ENCODE data around the gene RSPH10B2. TPM values are rescaled to one million over a fixed set of nuclear protein-coding genes. Genes with fewer than 3 reads are reported as not detected.
"Not testable (repeated sequence)": the region's sequence is repeated elsewhere in the genome, so short reads cannot be mapped to it uniquely, and the experiment has no call there.

RSPH10B2 gene
- total RNA-seq, result under 1 TPM in 1 of 2 experiments, not detected in 1; 0.32 TPM

- not testable (repeated sequence) for H3K9me3 Mint-ChIP-seq, H3K4me3 Mint-ChIP-seq, H3K4me1 Mint-ChIP-seq, H3K27me3 Mint-ChIP-seq, H3K36me3 Mint-ChIP-seq, DNase-seq, H3K27ac Mint-ChIP-seq
Observed at GRCh38 chr7:6753964-6754363, at the start of gene RSPH10B2. TSS of gene RSPH10B2 (plus strand) at chr7:6754103. CDS start at chr7:6757678, 3,575 bp downstream.

GRCh38 chr7:6705959-6706665 is 47.8 kb upstream of the RSPH10B2 start:
- H3K4me3 Mint-ChIP-seq, result peak overlapping the region; percentile 88
- peaks cover 32% of the 10 kb centered on the region for H3K4me1 Mint-ChIP-seq
- peaks cover 35% of the 10 kb centered on the region for H3K9me3 Mint-ChIP-seq
- peaks cover 5% of the 10 kb centered on the region for H3K27me3 Mint-ChIP-seq
- H3K27ac Mint-ChIP-seq, result peak overlapping the region; percentile 87
- H3K36me3 Mint-ChIP-seq, result peaks cover 34% of the 10 kb centered on the region
- peak; percentile 35 for DNase-seq

DNA sequence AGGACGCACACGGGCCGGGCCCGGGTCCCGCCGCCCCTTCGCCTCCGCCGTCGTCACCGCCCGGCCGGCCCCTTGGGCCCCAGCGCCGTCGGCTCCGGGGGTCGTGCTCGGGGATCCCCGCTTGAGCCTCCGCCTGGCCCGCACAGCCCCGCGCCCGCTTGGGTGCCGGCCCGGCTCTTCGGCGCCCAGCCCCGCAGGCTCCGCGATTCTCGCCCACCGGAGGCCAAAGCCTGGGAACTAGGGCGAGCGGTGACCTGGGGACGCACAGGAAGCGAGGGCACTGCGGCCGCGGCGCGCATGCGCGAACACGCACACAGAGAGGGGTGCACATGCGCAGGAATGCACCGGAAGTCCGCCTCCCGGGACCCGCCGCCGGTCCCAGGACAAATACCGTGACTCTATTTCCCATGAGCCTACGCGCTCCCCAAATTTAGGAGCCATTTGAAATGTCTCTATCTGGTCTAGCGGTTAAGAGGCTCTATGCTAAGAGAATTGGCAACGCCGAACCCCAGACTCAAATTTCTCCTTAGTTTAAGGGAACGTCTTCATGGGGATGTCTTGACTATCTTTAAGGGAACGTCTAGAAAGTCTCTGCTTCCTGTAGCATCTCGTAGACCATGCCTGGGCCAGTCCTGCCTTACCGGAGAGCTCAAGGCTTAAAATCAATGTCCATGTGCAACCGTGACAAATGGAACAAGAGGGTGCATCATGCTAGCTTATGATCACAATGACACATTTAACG is 47.1 kb upstream of the RSPH10B2 start, which contains the start of gene ZNF12:
TSS of gene ZNF12 (minus strand) at position 282 of the 742 bp plus-strand sequence. CDS start 1,774 bp downstream, outside the sequence.
- DNase-seq, result peak; percentile 96
- Mint-ChIP-seq H3K27me3 (peaks cover 8% of the 10 kb centered on the region), H3K36me3 (peaks cover 34% of the 10 kb centered on the region), H3K27ac (peak within 1 kb of the TSS; percentile 87), H3K9me3 (peaks cover 27% of the 10 kb centered on the region), H3K4me3 (peak within 1 kb of the TSS; percentile 88), H3K4me1 (peaks cover 28% of the 10 kb centered on the region)

DNA sequence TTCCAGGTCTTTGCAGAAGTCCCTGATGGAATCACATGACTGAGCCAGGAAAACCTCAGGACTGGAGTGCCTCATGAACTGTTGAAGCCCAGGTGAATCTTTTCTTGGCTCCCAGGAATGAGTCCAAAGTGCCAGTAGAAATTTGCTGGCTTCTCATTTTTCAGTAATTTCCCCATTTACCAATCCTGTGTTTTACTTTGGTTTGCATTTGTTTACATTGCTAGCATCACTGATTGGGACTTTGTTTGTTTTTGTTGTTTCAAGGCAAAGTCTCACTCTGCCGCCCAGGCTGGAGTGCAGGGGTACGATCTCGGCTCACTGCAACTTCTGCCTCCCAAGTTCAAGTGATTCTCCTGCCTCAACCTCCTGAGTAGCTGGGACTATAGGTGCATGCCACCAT is 45.6 kb upstream of the RSPH10B2 start:
- Mint-ChIP-seq H3K9me3 (peaks cover 16% of the 10 kb centered on the region), H3K27me3 (peaks cover 12% of the 10 kb centered on the region), H3K27ac (no peak overlapping the region), H3K4me3 (no peak overlapping the region), H3K36me3 (peaks cover 27% of the 10 kb centered on the region), H3K4me1 (peaks cover 21% of the 10 kb centered on the region)
- no peak for DNase-seq

- Mint-ChIP-seq H3K36me3 (peaks cover 15% of the 10 kb centered on the region), H3K27me3 (peaks cover 16% of the 10 kb centered on the region), H3K4me1 (peaks cover 14% of the 10 kb centered on the region), H3K9me3 (peaks cover 10% of the 10 kb centered on the region), H3K4me3 (no peak overlapping the region), H3K27ac (no peak overlapping the region)
- peak; percentile 29 for DNase-seq
Observed at GRCh38 chr7:6709808-6710207, 44.1 kb upstream of the RSPH10B2 start.

DNA sequence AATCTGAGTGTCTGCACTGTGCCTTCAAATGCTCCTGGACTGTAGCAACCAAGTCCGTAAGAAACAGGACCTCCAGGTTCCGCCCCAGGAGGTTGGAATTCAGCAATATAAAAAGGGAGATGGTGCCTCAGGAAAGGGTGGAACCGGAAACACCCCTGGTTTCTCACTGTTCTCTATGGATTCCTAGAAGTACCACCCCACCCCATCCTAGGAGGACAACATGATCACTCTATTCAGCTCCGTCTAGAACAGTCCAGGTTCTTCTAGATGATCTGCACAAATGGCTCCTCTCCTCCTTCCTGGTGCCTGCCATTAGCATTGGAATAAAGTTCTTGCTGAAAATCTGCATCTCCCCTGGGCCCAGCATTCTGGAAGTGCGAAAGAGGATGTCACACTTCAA is 39.5 kb upstream of the RSPH10B2 start:
- H3K27ac Mint-ChIP-seq, result no peak overlapping the region
- no peak for DNase-seq
- no peaks in the 10 kb centered on the region for H3K36me3 Mint-ChIP-seq
- no peaks in the 10 kb centered on the region for H3K9me3 Mint-ChIP-seq
- H3K27me3 Mint-ChIP-seq, result peaks cover 27% of the 10 kb centered on the region
- peaks cover 5% of the 10 kb centered on the region for H3K4me1 Mint-ChIP-seq
- H3K4me3 Mint-ChIP-seq, result no peak overlapping the region

DNA sequence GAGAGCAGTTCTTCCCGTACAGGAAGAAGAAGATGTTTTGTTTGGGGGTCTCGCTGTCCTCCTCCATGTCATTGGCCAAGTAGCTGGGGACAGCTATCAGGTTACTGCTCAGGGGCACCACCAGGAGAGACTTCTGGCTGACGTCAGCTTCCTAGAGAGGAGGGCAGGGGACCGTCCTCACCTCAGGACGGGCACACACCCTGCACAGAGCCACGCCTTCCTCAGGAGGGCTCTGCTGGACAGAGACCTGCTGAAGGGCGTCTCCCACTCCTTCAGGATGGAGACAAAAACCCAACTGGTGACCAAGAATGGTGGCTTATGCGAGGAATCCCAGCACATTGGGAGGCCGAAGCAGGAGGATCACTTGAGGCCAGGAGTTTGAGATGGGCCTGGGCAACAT is 38.0 kb upstream of the RSPH10B2 start:
- peaks cover 27% of the 10 kb centered on the region for H3K27me3 Mint-ChIP-seq
- H3K36me3 Mint-ChIP-seq, H3K4me3 Mint-ChIP-seq, H3K4me1 Mint-ChIP-seq, H3K9me3 Mint-ChIP-seq, H3K27ac Mint-ChIP-seq, DNase-seq: not testable (repeated sequence)

DNA sequence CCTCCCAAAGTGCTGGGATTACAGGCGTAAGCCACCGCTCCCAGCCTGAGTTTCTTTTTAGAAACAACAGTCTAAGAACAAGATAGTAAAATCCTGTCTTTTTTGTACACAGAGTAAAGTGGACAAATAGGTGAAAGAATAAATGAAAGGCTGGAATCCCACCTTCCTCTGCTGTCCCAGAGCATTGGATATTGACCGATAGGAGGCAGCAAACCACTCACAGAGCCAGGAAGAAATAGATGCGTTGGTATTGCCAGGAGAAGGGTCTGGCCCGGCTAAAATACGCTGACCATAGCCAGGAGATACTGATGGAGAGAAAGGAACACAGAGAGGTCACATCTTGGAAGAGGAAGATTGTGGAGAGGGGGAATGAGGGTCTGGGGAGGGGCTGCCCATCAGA is 35.8 kb upstream of the RSPH10B2 start:
- H3K4me3 Mint-ChIP-seq, result no peak overlapping the region
- no peak for DNase-seq
- peaks cover 5% of the 10 kb centered on the region for H3K4me1 Mint-ChIP-seq
- H3K9me3 Mint-ChIP-seq, result no peaks in the 10 kb centered on the region
- H3K36me3 Mint-ChIP-seq, result no peaks in the 10 kb centered on the region
- peaks cover 26% of the 10 kb centered on the region for H3K27me3 Mint-ChIP-seq
- no peak overlapping the region for H3K27ac Mint-ChIP-seq

DNA sequence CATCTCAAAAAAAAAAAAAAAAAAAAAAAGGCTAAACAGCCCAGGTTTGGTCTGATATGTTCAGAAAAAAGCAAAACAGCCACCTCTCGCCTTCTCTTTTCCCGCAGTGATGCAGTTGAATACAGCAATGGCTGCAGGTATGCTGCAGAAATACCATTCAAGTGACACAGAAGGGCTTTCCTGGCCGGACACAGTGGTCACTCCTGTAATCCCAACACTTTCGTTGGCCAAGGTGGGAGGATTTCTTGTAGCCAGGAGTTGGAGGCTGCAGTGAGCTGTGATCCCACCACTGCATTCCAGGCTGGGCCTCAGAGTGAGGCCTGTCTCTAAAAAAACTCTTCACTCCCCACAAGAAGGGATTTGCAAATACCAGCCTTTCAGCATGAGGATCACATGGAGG is 29.6 kb upstream of the RSPH10B2 start:
- not testable (repeated sequence) for H3K27me3 Mint-ChIP-seq, H3K4me3 Mint-ChIP-seq, H3K27ac Mint-ChIP-seq, DNase-seq, H3K36me3 Mint-ChIP-seq, H3K9me3 Mint-ChIP-seq, H3K4me1 Mint-ChIP-seq

DNA sequence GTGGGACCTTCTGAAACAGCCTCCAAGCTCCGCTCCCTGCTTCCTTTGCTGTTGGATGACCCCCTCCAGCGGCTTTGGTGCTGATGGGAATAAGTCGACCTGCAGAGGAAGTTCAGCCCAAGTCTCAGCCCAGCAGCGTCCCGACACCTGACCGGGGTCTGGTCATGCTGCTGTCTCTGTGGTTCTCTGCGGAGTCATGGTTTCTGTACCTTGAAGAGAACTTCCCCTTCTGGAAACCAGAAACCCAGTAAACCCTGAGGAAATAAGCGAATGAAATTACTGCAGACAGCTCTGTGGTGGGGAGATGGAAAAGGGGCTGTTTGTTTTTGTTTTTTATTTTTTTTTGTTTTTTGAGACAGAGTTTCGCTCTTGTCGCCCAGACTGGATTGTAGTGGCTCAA is 28.9 kb upstream of the RSPH10B2 start:
- peaks cover 9% of the 10 kb centered on the region for H3K27me3 Mint-ChIP-seq
- no peak overlapping the region for H3K27ac Mint-ChIP-seq
- H3K36me3 Mint-ChIP-seq, result peaks cover 3% of the 10 kb centered on the region
- DNase-seq, result no peak
- H3K4me3 Mint-ChIP-seq, result no peak overlapping the region
- H3K9me3 Mint-ChIP-seq, result peaks cover 6% of the 10 kb centered on the region
- H3K4me1 Mint-ChIP-seq, result peaks cover 4% of the 10 kb centered on the region

- H3K27ac Mint-ChIP-seq, DNase-seq, H3K4me1 Mint-ChIP-seq, H3K4me3 Mint-ChIP-seq, H3K27me3 Mint-ChIP-seq, H3K9me3 Mint-ChIP-seq: not testable (repeated sequence)
- H3K36me3 Mint-ChIP-seq, result peaks cover 12% of the 10 kb centered on the region
Observed at GRCh38 chr7:6726341-6726740, 27.6 kb upstream of the RSPH10B2 start.

GRCh38 chr7:6727663-6728062 is 26.2 kb upstream of the RSPH10B2 start:
- Mint-ChIP-seq H3K4me3 (no peak overlapping the region), H3K36me3 (peaks cover 18% of the 10 kb centered on the region), H3K27ac (no peak overlapping the region), H3K4me1 (peaks cover 9% of the 10 kb centered on the region), H3K9me3 (peaks cover 6% of the 10 kb centered on the region), H3K27me3 (peaks cover 6% of the 10 kb centered on the region)
- DNase-seq, result no peak

DNA sequence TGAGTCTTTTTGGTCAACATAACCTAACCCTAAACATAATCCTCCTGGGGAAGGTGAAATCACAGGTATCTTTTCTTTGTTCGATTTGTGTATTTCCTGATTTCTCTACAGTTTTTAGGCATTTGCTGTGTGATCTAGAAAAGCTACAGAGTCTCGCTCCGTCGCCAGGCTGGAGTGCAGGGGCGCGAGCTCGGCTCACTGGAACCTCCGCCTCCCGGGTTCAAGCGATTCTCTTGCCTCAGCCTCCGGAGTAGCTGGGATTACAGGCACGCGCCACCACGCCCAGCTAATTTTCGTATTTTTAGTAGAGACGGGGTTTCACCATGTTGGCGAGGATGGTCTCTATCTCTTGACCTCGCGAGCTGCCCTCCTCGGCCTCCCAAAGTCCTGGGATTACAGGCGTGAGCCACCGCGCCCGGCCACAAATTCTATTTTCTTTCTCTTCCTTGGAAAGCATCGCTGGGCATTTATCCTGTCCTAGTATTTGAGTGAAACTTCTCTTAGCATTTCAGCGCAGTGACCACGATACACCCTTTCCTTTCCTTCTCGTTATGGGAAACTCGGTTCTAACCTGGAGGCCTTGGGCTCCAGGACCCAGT is 24.9 kb upstream of the RSPH10B2 start:
- not testable (repeated sequence) for H3K27me3 Mint-ChIP-seq, DNase-seq, H3K9me3 Mint-ChIP-seq
- Mint-ChIP-seq H3K36me3 (peaks cover 30% of the 10 kb centered on the region), H3K4me1 (peaks cover 13% of the 10 kb centered on the region), H3K27ac (peak overlapping the region; percentile 89), H3K4me3 (peak overlapping the region; percentile 88)

GRCh38 chr7:6729492-6730342 is 24.2 kb upstream of the RSPH10B2 start:
- Mint-ChIP-seq H3K27ac (peak overlapping the region; percentile 89), H3K36me3 (peaks cover 34% of the 10 kb centered on the region), H3K27me3 (no peaks in the 10 kb centered on the region), H3K4me1 (peaks cover 13% of the 10 kb centered on the region), H3K9me3 (peaks cover 6% of the 10 kb centered on the region), H3K4me3 (peak overlapping the region; percentile 88)
- DNase-seq, result peak; percentile 87

GRCh38 chr7:6730343-6730633 is 23.6 kb upstream of the RSPH10B2 start:
- Mint-ChIP-seq H3K4me1 (peaks cover 13% of the 10 kb centered on the region), H3K36me3 (peaks cover 38% of the 10 kb centered on the region), H3K27ac (peak overlapping the region; percentile 89), H3K4me3 (peak overlapping the region; percentile 88), H3K9me3 (peaks cover 6% of the 10 kb centered on the region), H3K27me3 (no peaks in the 10 kb centered on the region)
- no peak for DNase-seq

All from activated naive CD8-positive, alpha-beta T cell treated with anti-CD3 and anti-CD28 coated beads for 36 hours (primary cell).